Coronary artery (tissue), 2 donors: ENCODE measurements around the gene WFDC10B.

Source experiments
- DNase-seq: peaks from one replicate; pipeline ENCODE4 v3.0.0-alpha.2; 2017; ENCODE audit warnings: low spot score
- H3K27ac ChIP-seq, 2 donors: fragments of 200-600 bp; sonication (generic); one replicate each; pipeline ENCODE4 v1.5.1; 2016 to 2019
- H3K4me3 ChIP-seq: fragments of 200-600 bp; sonication (generic); 2 replicates; pipeline ENCODE4 v1.5.1; 2016; ENCODE audit warnings: mild to moderate bottlenecking, moderate library complexity
- CTCF ChIP-seq: fragments of 200-600 bp; sonication (generic); IDR thresholded peaks from one replicate; pipeline ENCODE4 v1.5.1; 2019; ENCODE audit warnings: antibody characterized with exemption

Gene WFDC10B

DNA sequence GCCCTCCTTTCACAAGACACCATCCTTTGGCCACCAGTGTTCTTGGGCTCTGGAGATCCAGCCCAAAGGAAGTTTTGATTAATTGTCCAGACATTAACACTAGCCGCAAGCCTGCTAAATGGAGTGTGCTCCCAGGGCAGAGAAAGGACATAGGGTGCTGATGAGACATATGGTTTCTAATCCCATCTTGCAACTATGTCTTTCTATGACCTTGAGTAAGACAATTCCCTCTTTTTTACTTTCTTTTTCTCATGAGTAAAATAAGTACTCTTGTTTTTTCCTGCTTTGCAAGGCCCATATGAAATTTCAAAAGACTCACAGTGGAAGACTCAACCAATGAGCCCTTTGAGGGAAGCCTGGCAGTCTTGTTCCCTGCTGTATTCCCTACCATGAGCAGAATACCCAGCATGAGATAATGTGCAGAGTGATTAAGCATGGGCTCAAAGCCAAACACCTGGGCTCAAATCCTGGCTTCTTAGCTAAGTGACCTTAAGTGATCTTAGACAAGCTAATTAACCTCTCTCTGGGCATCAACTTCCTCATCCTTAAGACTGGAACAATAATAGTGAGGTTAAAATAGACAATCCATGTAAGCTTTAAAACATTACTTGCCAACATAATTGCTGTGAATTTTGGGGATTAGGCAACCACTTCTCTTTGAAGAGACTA, at the start of gene WFDC10B:
Gene WFDC10B, minus strand, starts transcription at position 51 of the 669 bp plus-strand sequence. CDS start 19,027 bp downstream, outside the sequence.
- Histone ChIP-seq H3K27ac (no peak within 1 kb of the TSS), H3K4me3 (no peak within 1 kb of the TSS)
- no peak for DNase-seq
- no peak for TF ChIP-seq CTCF

- no peak for TF ChIP-seq CTCF
- DNase-seq = no peak
Observed at GRCh38 chr20:45752746-45753145, 47.9 kb upstream of the WFDC10B start.

DNA sequence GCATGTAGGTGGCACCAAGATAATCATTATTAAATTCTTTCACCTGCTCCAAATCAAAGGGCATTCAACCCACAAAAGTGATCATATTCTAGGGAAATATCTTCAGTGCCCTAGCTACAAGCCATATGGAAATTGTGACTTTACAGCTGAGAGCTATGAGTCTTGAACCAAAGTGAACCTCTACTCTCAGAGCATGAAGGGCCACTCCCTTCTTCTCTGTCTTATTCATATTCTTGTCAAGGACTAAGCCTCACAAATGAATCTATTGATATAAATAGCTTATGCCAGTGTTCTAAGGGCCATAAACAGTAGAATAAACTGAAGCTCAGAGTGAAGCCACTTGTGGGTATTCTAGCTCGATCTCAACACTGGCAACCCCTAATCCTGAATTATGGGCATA, 46.9 kb upstream of the WFDC10B start:
- Histone ChIP-seq H3K27ac (no peak overlapping the region), H3K4me3 (no peak overlapping the region)
- DNase-seq = no peak
- no peak for TF ChIP-seq CTCF

More at GRCh38 chr20:45752746-45753145, 47.9 kb upstream of the WFDC10B start:
- H3K4me3 ChIP-seq = no peak overlapping the region
- H3K27ac ChIP-seq = no peak overlapping the region

GRCh38 chr20:45745015-45745414, 40.2 kb upstream of the WFDC10B start:
- DNase-seq = no peak
- no peak for TF ChIP-seq CTCF
- H3K4me3 ChIP-seq = no peak overlapping the region
- no peak overlapping the region for H3K27ac ChIP-seq

- no peak for DNase-seq
- H3K4me3 ChIP-seq = no peak overlapping the region
- TF ChIP-seq CTCF = no peak
Observed at GRCh38 chr20:45742596-45742995, 37.8 kb upstream of the WFDC10B start.

DNA sequence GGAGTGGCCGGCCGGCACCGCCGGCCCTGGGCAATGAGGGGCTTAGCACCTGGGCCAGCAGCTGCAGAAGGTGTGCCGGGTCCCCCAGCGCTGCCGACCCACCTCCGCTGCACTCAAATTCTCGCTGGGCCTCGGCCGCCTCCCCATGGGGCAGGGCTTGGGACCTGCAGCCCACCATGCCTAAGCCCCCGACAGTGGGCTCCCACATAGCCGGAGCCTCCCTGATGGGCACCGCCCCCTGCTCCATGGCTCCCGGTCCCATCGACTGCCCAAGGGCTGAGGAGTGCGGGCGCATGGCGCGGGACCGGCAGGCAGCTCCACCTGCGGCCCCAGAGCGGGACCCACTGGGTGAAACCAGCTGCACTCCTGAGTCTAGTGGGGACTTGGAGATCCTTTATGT, 31.2 kb upstream of the WFDC10B start:
- Histone ChIP-seq H3K4me3 (no peak overlapping the region), H3K27ac (no peak overlapping the region)
- no peak for DNase-seq
- no peak for TF ChIP-seq CTCF

More at GRCh38 chr20:45742596-45742995, 37.8 kb upstream of the WFDC10B start:
- no peak overlapping the region for H3K27ac ChIP-seq

DNA sequence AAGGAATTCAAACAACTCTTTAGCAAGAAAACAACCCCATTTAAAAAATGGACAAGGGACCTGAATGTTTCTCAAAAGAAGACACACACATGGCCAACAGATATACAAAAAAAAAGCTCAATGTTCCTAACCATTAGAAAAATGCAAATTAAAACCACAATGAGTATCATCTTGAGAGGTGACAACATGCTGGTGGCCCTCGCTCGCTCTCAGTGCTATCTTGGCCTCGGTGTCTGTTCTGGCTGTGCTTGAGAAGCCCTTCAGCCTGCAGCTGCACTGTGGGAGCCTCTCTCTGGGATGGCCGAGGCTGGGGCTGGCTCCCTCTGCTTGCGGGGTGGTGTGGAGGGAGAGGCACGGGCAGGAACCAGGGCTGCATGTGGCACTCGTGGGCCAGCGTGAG, 30.7 kb upstream of the WFDC10B start:
- no peak for TF ChIP-seq CTCF
- H3K27ac ChIP-seq = no peak overlapping the region
- no peak overlapping the region for H3K4me3 ChIP-seq
- DNase-seq = no peak
